Measurements from ENCODE around the gene TMEM179B.
A peak's percentile ranks its signal among the peaks of the same experiment; 100 is the strongest.

Gene TMEM179B

GRCh38 chr11:62755086-62755615, 32.1 kb upstream of the TMEM179B start:
- TF ChIP-seq ZFX (IDR thresholded peaks at IDR 0.05), result no peak

GRCh38 chr11:62757846-62758788, 29.1 kb upstream of the TMEM179B start:
- no peak overlapping the region for H3K27ac ChIP-seq
- TF ChIP-seq CTCF (conservative IDR thresholded peaks at IDR 0.05) (no peak), ZFX (IDR thresholded peaks at IDR 0.05) (no peak)

More at GRCh38 chr11:62755086-62755615, 32.1 kb upstream of the TMEM179B start:
- H3K27ac ChIP-seq, result no peak overlapping the region; the same call in 1 of the 2 replicates

- H3K27ac ChIP-seq, result peak overlapping the region; percentile 80
These were observed 26.4 kb upstream of the TMEM179B start for GRCh38 chr11:62760867-62761227.

- peak overlapping the region; percentile 79 for H3K27ac ChIP-seq
- peak; percentile 60; the same call in 1 of the 2 replicates for TF ChIP-seq ZFX (IDR thresholded peaks at IDR 0.05)
- no peak for TF ChIP-seq CTCF (conservative IDR thresholded peaks at IDR 0.05)
These were observed 16.4 kb upstream of the TMEM179B start for GRCh38 chr11:62770778-62771143.

- no peak for TF ChIP-seq ZFX (IDR thresholded peaks at IDR 0.05)
- TF ChIP-seq CTCF (conservative IDR thresholded peaks at IDR 0.05), result no peak
- H3K27ac ChIP-seq, result peak within 1 kb of the TSS; percentile 79
These were observed 15.8 kb upstream of the TMEM179B start, which contains the start of gene TAF6L for GRCh38 chr11:62771144-62772021. Gene TAF6L, plus strand, starts transcription at chr11:62771396. Its CDS starts 4,388 bp downstream, at chr11:62775784.

- TF ChIP-seq CTCF (conservative IDR thresholded peaks at IDR 0.05) (no peak), ZFX (IDR thresholded peaks at IDR 0.05) (no peak)
These were observed 12.8 kb upstream of the TMEM179B start for GRCh38 chr11:62774407-62774806.

GRCh38 chr11:62775646-62776045, 11.6 kb upstream of the TMEM179B start:
- TF ChIP-seq CTCF (conservative IDR thresholded peaks at IDR 0.05) (no peak), ZFX (IDR thresholded peaks at IDR 0.05) (no peak)

More at GRCh38 chr11:62774407-62774806, 12.8 kb upstream of the TMEM179B start:
- no peak overlapping the region for H3K27ac ChIP-seq

GRCh38 chr11:62777389-62777788, 9.8 kb upstream of the TMEM179B start:
- TF ChIP-seq ZFX (IDR thresholded peaks at IDR 0.05) (no peak), CTCF (conservative IDR thresholded peaks at IDR 0.05) (no peak)
- H3K27ac ChIP-seq, result no peak overlapping the region

More at GRCh38 chr11:62775646-62776045, 11.6 kb upstream of the TMEM179B start:
- H3K27ac ChIP-seq, result no peak overlapping the region
